Astrocyte of the cerebellum (primary cell): ENCODE results near the gene PIGB.
A peak's percentile ranks its signal among the peaks of the same experiment; 100 is the strongest.

Experiments
- DNase-seq: peaks from one replicate; pipeline ENCODE4 v3.0.0-alpha.2; 2011; ENCODE audit warnings: low read depth
- H3K4me3 ChIP-seq: 2 replicates; pipeline ENCODE4 v1.5.1; 2011; ENCODE audit warnings: mild to moderate bottlenecking, low read depth, low read length, moderate library complexity
- CTCF ChIP-seq: IDR thresholded peaks from 2 replicates; pipeline ENCODE4 v1.5.1; 2012; ENCODE audit warnings: low read length, low read depth, moderate library complexity, mild to moderate bottlenecking; ENCODE audit errors: missing control alignments
- in situ Hi-C: cut with HindIII; loops from 2 replicates; pipeline ENCODE4 v1.10.0; 2017; ENCODE audit warnings: low sequenced_read_pairs

Gene PIGB

DNA sequence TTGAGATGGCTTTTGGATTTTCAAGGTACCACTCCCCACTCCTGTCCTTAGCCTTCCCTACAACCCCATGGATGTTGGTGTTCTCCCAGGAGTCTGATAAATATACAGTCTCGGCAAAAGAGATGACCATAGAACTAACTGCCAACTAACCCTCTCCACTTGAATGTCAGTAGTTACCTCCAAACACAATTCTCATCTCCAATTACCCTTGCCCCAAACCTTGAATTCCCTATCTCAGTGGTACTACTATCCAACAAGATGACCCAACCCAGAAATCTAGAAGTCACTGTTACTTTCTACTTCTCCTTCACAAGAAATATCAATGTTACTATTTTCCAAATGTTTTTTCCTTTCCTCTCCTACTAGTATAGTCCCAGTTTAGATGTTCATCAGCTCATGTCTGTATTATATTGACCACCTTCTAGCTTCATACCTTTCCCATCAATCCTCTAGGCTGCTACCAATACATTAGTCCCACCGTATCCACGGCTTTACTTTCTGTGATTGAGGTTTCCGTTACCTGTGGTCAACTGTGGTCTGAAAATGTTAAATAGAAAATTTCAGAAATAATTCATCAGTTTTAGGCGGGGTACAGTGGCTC is 38.1 kb downstream of the PIGB start:
- in situ Hi-C loops: no loop called here
- H3K4me3 ChIP-seq: no peak overlapping the region
- no peak for TF ChIP-seq CTCF
- no peak for DNase-seq

DNA sequence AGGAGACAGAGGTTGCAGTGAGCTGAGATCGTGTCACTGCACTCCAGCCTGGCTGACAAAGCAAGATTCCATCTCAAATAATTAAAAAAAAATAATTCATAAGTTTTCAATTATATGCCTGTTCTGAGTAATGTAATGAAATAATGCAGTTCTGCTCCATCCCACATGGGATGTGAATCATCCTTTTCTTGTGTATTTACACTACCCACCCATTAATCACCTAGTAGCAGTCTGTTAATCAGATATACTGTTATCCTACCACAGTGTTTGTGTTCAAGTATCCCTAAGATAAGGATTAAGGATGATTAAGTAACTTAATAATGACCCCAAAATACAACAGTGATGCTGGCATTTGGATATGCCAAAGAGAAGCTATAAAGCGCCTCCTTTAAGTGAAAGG is 38.8 kb downstream of the PIGB start:
- H3K4me3 ChIP-seq: no peak overlapping the region
- peak; percentile 4 for DNase-seq
- in situ Hi-C loops: no loop called here
- no peak for TF ChIP-seq CTCF

- in situ Hi-C loops: no loop called here
- DNase-seq: no peak
- no peak overlapping the region for H3K4me3 ChIP-seq
- no peak for TF ChIP-seq CTCF
Measured at GRCh38 chr15:55358471-55358870, 39.4 kb downstream of the PIGB start.

- DNase-seq: no peak
- H3K4me3 ChIP-seq: no peak overlapping the region
Measured at GRCh38 chr15:55360256-55360655, 41.2 kb downstream of the PIGB start.

DNA sequence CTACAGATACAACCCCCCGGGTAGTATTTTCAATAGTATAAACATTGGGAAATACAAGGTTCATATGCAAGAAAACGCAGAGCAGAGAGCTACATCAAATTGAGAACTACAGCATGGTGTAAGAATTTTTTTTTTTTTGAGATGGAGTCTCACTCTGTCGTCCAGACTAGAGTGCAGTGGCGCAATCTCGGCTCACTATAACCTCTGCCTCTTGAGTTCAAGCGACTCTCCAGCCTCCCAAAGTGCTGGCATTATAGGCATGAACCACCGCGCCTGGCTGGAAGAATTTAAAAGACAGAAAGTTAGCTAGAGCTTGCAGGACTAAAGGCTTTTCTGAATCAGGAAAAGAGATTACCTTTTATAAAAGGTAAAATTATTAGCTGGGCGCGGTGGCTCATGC is 42.0 kb downstream of the PIGB start:
- in situ Hi-C loops: no loop called here
- no peak for DNase-seq
- H3K4me3 ChIP-seq: no peak overlapping the region
- no peak for TF ChIP-seq CTCF

More at GRCh38 chr15:55360256-55360655, 41.2 kb downstream of the PIGB start:
- in situ Hi-C loops: no loop called here
- no peak for TF ChIP-seq CTCF

GRCh38 chr15:55362641-55363040 is 43.6 kb downstream of the PIGB start:
- TF ChIP-seq CTCF: no peak
- no peak for DNase-seq
- in situ Hi-C loops: no loop called here

GRCh38 chr15:55366981-55367380 is 48.0 kb downstream of the PIGB start:
- TF ChIP-seq CTCF: no peak
- no peak overlapping the region for H3K4me3 ChIP-seq
- DNase-seq: no peak
- in situ Hi-C loops: no loop called here

More at GRCh38 chr15:55362641-55363040, 43.6 kb downstream of the PIGB start:
- no peak overlapping the region for H3K4me3 ChIP-seq
